KMS-11 (cell line): ENCODE results near the gene USP17L11.
"Not testable (repeated sequence)": the region's sequence is repeated elsewhere in the genome, so short reads cannot be mapped to it uniquely, and the experiment has no call there.

Experiments
- H2AFZ ChIP-seq: fragments of 200-600 bp; sonication (generic); 2 replicates; pipeline ENCODE4 v1.6.1; 2016; ENCODE audit warnings: antibody characterized with exemption, mixed run types, low read depth
- H3K27ac ChIP-seq: fragments of 200-600 bp; sonication (generic); 2 replicates; pipeline ENCODE4 v1.6.1; 2016; ENCODE audit warnings: mild to moderate bottlenecking, mixed run types
- H3K27me3 ChIP-seq: fragments of 200-600 bp; sonication (generic); 2 replicates; pipeline ENCODE4 v1.6.1; 2017; ENCODE audit warnings: mild to moderate bottlenecking, low read depth, mixed run types, moderate library complexity; ENCODE audit not compliant: insufficient read depth
- H3K36me3 ChIP-seq: fragments of 200-600 bp; sonication (generic); 2 replicates; pipeline ENCODE4 v1.6.1; 2017; ENCODE audit warnings: mild to moderate bottlenecking, mixed run types; ENCODE audit not compliant: insufficient read depth
- H3K4me1 ChIP-seq: fragments of 200-600 bp; sonication (generic); 2 replicates; pipeline ENCODE4 v1.6.1; 2016; ENCODE audit warnings: mild to moderate bottlenecking, low read depth, mixed run types; ENCODE audit not compliant: poor library complexity, severe bottlenecking
- H3K4me2 ChIP-seq: fragments of 200-600 bp; sonication (generic); 2 replicates; pipeline ENCODE4 v1.7.0; 2016; ENCODE audit warnings: mild to moderate bottlenecking, mixed run types
- H3K4me3 ChIP-seq: fragments of 200-600 bp; sonication (generic); IDR thresholded peaks from 2 replicates; pipeline ENCODE4 v1.6.1; 2017; ENCODE audit warnings: low read depth, low read length, mixed read lengths; ENCODE audit not compliant: insufficient read depth
- H3K79me2 ChIP-seq: fragments of 200-600 bp; sonication (generic); 2 replicates; pipeline ENCODE4 v1.6.1; 2016; ENCODE audit warnings: low read depth, mixed run types; ENCODE audit not compliant: insufficient read depth
- H3K9ac ChIP-seq: fragments of 200-600 bp; sonication (generic); 2 replicates; pipeline ENCODE4 v1.6.1; 2016; ENCODE audit warnings: mild to moderate bottlenecking, mixed run types
- H4K20me1 ChIP-seq: fragments of 200-600 bp; sonication (generic); 2 replicates; pipeline ENCODE4 v1.6.1; 2016; ENCODE audit warnings: mild to moderate bottlenecking, mixed run types; ENCODE audit not compliant: insufficient read depth

The USP17L11 gene

GRCh38 chr4:9238461-9238860 lies 23.3 kb downstream of the USP17L11 start:
- H4K20me1 ChIP-seq, H3K4me1 ChIP-seq, H2AFZ ChIP-seq, H3K79me2 ChIP-seq, H3K27ac ChIP-seq, H3K9ac ChIP-seq, H3K36me3 ChIP-seq, H3K4me3 ChIP-seq, H3K27me3 ChIP-seq, H3K4me2 ChIP-seq: not testable (repeated sequence)

DNA sequence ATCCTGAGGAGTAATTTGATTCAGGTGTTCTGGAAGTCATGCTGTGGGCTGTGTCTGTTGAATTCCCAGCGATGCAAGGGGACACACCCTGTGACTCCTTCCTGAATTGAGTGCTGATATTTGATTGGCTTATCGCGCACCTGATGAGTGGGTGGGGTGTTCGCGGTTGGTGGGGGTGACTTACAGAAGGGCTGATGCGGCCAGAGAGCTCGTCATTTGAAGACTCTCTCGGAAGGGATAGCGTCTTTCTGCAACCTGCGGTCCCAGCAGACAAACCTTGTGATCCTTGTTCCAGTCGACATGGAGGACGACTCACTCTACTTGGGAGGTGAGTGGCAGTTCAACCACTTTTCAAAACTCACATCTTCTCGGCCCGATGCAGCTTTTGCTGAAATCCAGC lies 28.4 kb downstream of the USP17L11 start, which contains the start of gene USP17L17:
TSS of gene USP17L17 (plus strand) at position 301 of the 400 bp plus-strand sequence. CDS start at position 301, 0 bp downstream.
- H4K20me1 ChIP-seq, H3K4me3 ChIP-seq, H3K79me2 ChIP-seq, H3K27me3 ChIP-seq, H2AFZ ChIP-seq, H3K36me3 ChIP-seq, H3K4me2 ChIP-seq, H3K4me1 ChIP-seq, H3K27ac ChIP-seq, H3K9ac ChIP-seq: not testable (repeated sequence)

DNA sequence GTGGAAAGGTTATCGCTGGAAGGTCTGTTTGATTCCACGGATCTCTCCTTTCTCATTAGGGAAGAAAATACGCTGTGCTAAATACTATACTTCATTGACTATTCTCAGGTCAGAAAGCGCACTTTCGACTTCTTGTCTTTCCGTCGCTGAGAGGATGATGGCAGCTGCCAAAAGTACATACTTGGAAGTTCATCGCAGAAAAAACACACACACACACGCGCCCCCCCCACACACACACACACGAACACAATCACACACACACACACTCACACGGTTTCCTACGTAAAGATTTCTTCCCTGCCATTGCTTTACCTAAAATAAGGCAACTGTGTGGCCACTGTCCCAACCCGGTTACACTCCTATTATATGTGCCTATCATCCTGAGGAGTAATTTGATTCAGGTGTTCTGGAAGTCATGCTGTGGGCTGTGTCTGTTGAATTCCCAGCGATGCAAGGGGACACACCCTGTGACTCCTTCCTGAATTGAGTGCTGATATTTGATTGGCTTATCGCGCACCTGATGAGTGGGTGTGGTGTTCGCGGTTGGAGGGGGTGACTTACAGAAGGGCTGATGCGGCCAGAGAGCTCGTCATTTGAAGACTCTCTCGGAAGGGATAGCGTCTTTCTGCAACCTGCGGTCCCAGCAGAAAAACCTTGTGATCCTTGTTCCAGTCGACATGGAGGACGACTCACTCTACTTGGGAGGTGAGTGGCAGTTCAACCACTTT lies 32.9 kb downstream of the USP17L11 start, which contains the start of gene USP17L18:
TSS of gene USP17L18 (plus strand) at position 678 of the 728 bp plus-strand sequence. CDS start at position 678, 0 bp downstream.
- H3K4me3 ChIP-seq, H2AFZ ChIP-seq, H3K9ac ChIP-seq, H3K27me3 ChIP-seq, H3K79me2 ChIP-seq, H3K36me3 ChIP-seq, H3K27ac ChIP-seq, H3K4me1 ChIP-seq, H4K20me1 ChIP-seq, H3K4me2 ChIP-seq: not testable (repeated sequence)

- H3K9ac ChIP-seq, H3K4me2 ChIP-seq, H3K27me3 ChIP-seq, H4K20me1 ChIP-seq, H3K27ac ChIP-seq, H3K79me2 ChIP-seq, H3K4me3 ChIP-seq, H2AFZ ChIP-seq, H3K36me3 ChIP-seq, H3K4me1 ChIP-seq: not testable (repeated sequence)
Observed at GRCh38 chr4:9253078-9253477, 37.9 kb downstream of the USP17L11 start, which contains the start of gene USP17L19. TSS of gene USP17L19 (plus strand) at chr4:9253378. CDS start at chr4:9253378, 0 bp downstream.

DNA sequence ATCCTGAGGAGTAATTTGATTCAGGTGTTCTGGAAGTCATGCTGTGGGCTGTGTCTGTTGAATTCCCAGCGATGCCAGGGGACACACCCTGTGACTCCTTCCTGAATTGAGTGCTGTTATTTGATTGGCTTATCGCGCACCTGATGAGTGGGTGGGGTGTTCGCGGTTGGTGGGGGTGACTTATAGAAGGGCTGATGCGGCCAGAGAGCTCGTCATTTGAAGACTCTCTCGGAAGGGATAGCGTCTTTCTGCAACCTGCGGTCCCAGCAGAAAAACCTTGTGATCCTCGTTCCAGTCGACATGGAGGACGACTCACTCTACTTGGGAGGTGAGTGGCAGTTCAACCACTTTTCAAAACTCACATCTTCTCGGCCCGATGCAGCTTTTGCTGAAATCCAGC lies 42.6 kb downstream of the USP17L11 start, which contains the start of gene USP17L20:
TSS of gene USP17L20 (plus strand) at position 301 of the 400 bp plus-strand sequence. CDS start at position 301, 0 bp downstream.
- not testable (repeated sequence) for H3K27ac ChIP-seq, H3K27me3 ChIP-seq, H2AFZ ChIP-seq, H3K9ac ChIP-seq, H3K36me3 ChIP-seq, H3K4me2 ChIP-seq, H4K20me1 ChIP-seq, H3K4me1 ChIP-seq, H3K79me2 ChIP-seq, H3K4me3 ChIP-seq

GRCh38 chr4:9262572-9262971 lies 47.4 kb downstream of the USP17L11 start, which contains the start of gene USP17L21:
TSS of gene USP17L21 (plus strand) at chr4:9262872. CDS start at chr4:9262872, 0 bp downstream.
- not testable (repeated sequence) for H3K27me3 ChIP-seq, H3K27ac ChIP-seq, H3K4me3 ChIP-seq, H3K4me2 ChIP-seq, H3K4me1 ChIP-seq, H3K9ac ChIP-seq, H2AFZ ChIP-seq, H3K79me2 ChIP-seq, H4K20me1 ChIP-seq, H3K36me3 ChIP-seq
